SU-DHL-6 (cell line): ENCODE results near the gene C2CD3.

ENCODE experiments used
- EZH2phosphoT487 ChIP-seq: fragments of 200-600 bp; sonication (generic), shearing (Covaris generic); conservative IDR thresholded peaks from 2 replicates; pipeline ENCODE4 v1.6.1; 2018; ENCODE audit warnings: mild to moderate bottlenecking, antibody characterized with exemption, low read length, moderate library complexity, mixed read lengths
- TF ChIP-seq, protein P1 (sequence below): fragments of 200-600 bp; sonication (generic); IDR thresholded peaks from one replicate; pipeline ENCODE4 v1.5.1; 2017; ENCODE audit warnings: antibody characterized with exemption, mild to moderate bottlenecking, low read length, moderate library complexity; ENCODE audit not compliant: insufficient read depth, poor library complexity, severe bottlenecking

- TF ChIP-seq, protein P1, sequence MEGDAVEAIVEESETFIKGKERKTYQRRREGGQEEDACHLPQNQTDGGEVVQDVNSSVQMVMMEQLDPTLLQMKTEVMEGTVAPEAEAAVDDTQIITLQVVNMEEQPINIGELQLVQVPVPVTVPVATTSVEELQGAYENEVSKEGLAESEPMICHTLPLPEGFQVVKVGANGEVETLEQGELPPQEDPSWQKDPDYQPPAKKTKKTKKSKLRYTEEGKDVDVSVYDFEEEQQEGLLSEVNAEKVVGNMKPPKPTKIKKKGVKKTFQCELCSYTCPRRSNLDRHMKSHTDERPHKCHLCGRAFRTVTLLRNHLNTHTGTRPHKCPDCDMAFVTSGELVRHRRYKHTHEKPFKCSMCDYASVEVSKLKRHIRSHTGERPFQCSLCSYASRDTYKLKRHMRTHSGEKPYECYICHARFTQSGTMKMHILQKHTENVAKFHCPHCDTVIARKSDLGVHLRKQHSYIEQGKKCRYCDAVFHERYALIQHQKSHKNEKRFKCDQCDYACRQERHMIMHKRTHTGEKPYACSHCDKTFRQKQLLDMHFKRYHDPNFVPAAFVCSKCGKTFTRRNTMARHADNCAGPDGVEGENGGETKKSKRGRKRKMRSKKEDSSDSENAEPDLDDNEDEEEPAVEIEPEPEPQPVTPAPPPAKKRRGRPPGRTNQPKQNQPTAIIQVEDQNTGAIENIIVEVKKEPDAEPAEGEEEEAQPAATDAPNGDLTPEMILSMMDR: no peak
- TF ChIP-seq EZH2phosphoT487: no peak
Measured at GRCh38 chr11:74033046-74033445, 137.8 kb downstream of the C2CD3 start.
